Peyer's patch (tissue), 4 donors: ENCODE measurements around the gene NOC2L. TPM values are rescaled to one million over a fixed set of nuclear protein-coding genes. Genes with fewer than 3 reads are reported as not detected.
"Not testable (repeated sequence)": the region's sequence is repeated elsewhere in the genome, so short reads cannot be mapped to it uniquely, and the experiment has no call there.

Source experiments
- DNase-seq, 3 donors: peaks; one replicate each; pipeline ENCODE4 v3.0.0-alpha.2; 2017 to 2019
- H3K27ac ChIP-seq, 4 donors: fragments of 200-600 bp; sonication (generic); one replicate each; pipeline ENCODE4 v1.5.1; 2016 to 2019
- H3K27me3 ChIP-seq, 2 donors: fragments of 200-600 bp; sonication (generic); one replicate each; pipeline ENCODE4 v1.5.1; 2019
- H3K36me3 ChIP-seq, 3 donors: fragments of 200-600 bp; sonication (generic); one replicate each; pipeline ENCODE4 v1.5.1; 2016 to 2019
- H3K4me1 ChIP-seq, 4 donors: fragments of 200-600 bp; sonication (generic); one replicate each; pipeline ENCODE4 v1.5.1; 2016 to 2019
- H3K4me3 ChIP-seq, 4 donors: fragments of 200-600 bp; sonication (generic); 1 replicate in 3 of 4; 2 replicates in 1 of 4; pipeline ENCODE4 v1.5.1; 2016 to 2019; ENCODE audit warnings: mild to moderate bottlenecking in 1 of 4
- H3K9me3 ChIP-seq, 4 donors: fragments of 200-600 bp; sonication (generic); one replicate each; pipeline ENCODE4 v1.5.1; 2016 to 2019; ENCODE audit warnings: mild to moderate bottlenecking in 1 of 4
- CTCF ChIP-seq, 6 experiments: fragments of 450-650 bp in 4 of 6; fragments of 200-600 bp in 2 of 6; sonication (generic) in 1 of 6; IDR thresholded peaks; one replicate each; pipeline ENCODE4 v1.5.1; 2017 to 2019; ENCODE audit warnings: antibody characterized with exemption in 6 of 6, mild to moderate bottlenecking in 3 of 6, moderate library complexity in 1 of 6
- POLR2A ChIP-seq, 2 donors: fragments of 450-650 bp; IDR thresholded peaks; one replicate each; pipeline ENCODE4 v1.5.1; 2017; ENCODE audit warnings: antibody characterized with exemption in 2 of 2, mild to moderate bottlenecking in 2 of 2, moderate library complexity in 2 of 2
- total RNA-seq, 4 donors: library from RNA; depleted of rRNA; stranded (reverse); fragments of >200 nt; gene quantifications; one replicate each; pipeline ENCODE4 v1.1.0, GENCODE V29; 2016

The NOC2L gene
- total RNA-seq, 4 donors from 2014 or later: 18.2 to 58.6 (median 39.9) TPM

GRCh38 chr1:950881-951280 lies 8.2 kb downstream of the NOC2L start:
- peaks cover 0 to 96% (median 0%) of the 10 kb centered on the region in 3 donors for H3K36me3 ChIP-seq
- no peak for DNase-seq

GRCh38 chr1:950268-950667 lies 8.8 kb downstream of the NOC2L start:
- TF ChIP-seq POLR2A (IDR thresholded peaks at IDR 0.05) (no peak), CTCF (IDR thresholded peaks at IDR 0.05) (no peak)
- Histone ChIP-seq H3K4me1 (no peaks in the 10 kb centered on the region), H3K27me3 (no peaks in the 10 kb centered on the region), H3K36me3 (peaks cover 0 to 96% (median 0%) of the 10 kb centered on the region in 3 donors), H3K27ac (no peak overlapping the region), H3K4me3 (no peak overlapping the region), H3K9me3 (no peaks in the 10 kb centered on the region)
- DNase-seq: no peak

More at GRCh38 chr1:950881-951280, 8.2 kb downstream of the NOC2L start:
- Histone ChIP-seq H3K9me3 (no peaks in the 10 kb centered on the region), H3K27ac (no peak overlapping the region), H3K4me1 (no peaks in the 10 kb centered on the region), H3K4me3 (no peak overlapping the region), H3K27me3 (no peaks in the 10 kb centered on the region)
- TF ChIP-seq CTCF (IDR thresholded peaks at IDR 0.05) (no peak), POLR2A (IDR thresholded peaks at IDR 0.05) (no peak)

- H3K36me3 ChIP-seq: peaks cover 0 to 78% (median 0%) of the 10 kb centered on the region in 3 donors
- TF ChIP-seq POLR2A (IDR thresholded peaks at IDR 0.05) (no peak), CTCF (IDR thresholded peaks at IDR 0.05) (no peak)
Measured at GRCh38 chr1:947958-948357, 11.1 kb downstream of the NOC2L start.

GRCh38 chr1:946811-947210 lies 12.2 kb downstream of the NOC2L start:
- H3K36me3 ChIP-seq: peaks cover 0 to 66% (median 0%) of the 10 kb centered on the region in 3 donors

More at GRCh38 chr1:947958-948357, 11.1 kb downstream of the NOC2L start:
- Histone ChIP-seq H3K9me3 (no peaks in the 10 kb centered on the region), H3K27ac (no peak overlapping the region), H3K4me1 (peaks cover 0 to 8% (median 0%) of the 10 kb centered on the region in 4 donors), H3K27me3 (peaks cover 0 to 3% of the 10 kb centered on the region in 2 donors), H3K4me3 (no peak overlapping the region)
- no peak for DNase-seq

GRCh38 chr1:945688-946556 lies 13.1 kb downstream of the NOC2L start:
- Histone ChIP-seq H3K27ac (no peak overlapping the region), H3K36me3 (peaks cover 0 to 60% (median 0%) of the 10 kb centered on the region in 3 donors), H3K4me1 (peaks cover 5 to 28% (median 17%) of the 10 kb centered on the region in 4 donors), H3K27me3 (peaks cover 0 to 23% of the 10 kb centered on the region in 2 donors), H3K4me3 (no peak overlapping the region), H3K9me3 (no peaks in the 10 kb centered on the region)
- DNase-seq: no peak
- no peak for TF ChIP-seq POLR2A (IDR thresholded peaks at IDR 0.05)
- TF ChIP-seq CTCF (IDR thresholded peaks at IDR 0.05): no peak

More at GRCh38 chr1:946811-947210, 12.2 kb downstream of the NOC2L start:
- not testable (repeated sequence) for H3K4me3 ChIP-seq, DNase-seq, H3K9me3 ChIP-seq, H3K27ac ChIP-seq
- Histone ChIP-seq H3K27me3 (peaks cover 0 to 14% of the 10 kb centered on the region in 2 donors), H3K4me1 (peaks cover 5 to 19% (median 9%) of the 10 kb centered on the region in 4 donors)
